H1 (cell line): ENCODE data around the gene MAN2A1. TPM values are rescaled to one million over a fixed set of nuclear protein-coding genes. Genes with fewer than 3 reads are reported as not detected.

Experiments
- CTCF ChIA-PET: fragments of 300-600 bp; sonication (Branson Sonifier 250); formaldehyde crosslinking; loops from one replicate; lab custom pipeline; 2021; ENCODE audit not compliant: partially characterized antibody; lab: Charles Lee
- POLR2A ChIA-PET: fragments of 300-600 bp; sonication (Branson Sonifier 250); formaldehyde crosslinking; loops from one replicate; lab custom pipeline; 2021; ENCODE audit warnings: inconsistent platforms; ENCODE audit not compliant: partially characterized antibody; lab: Charles Lee
- DNase-seq, 2 experiments: peaks; one replicate each; pipeline versions ENCODE4 v3.0.0 to v3.0.0-alpha.2; 2010 to 2022; ENCODE audit warnings: low spot score in 2 of 2, low read depth in 1 of 2, mixed read lengths in 1 of 2
- FAIRE-seq: peaks from 2 replicates; lab custom pipeline; 2011; peaks lifted over from hg19 to GRCh38; lab: Jason Lieb, UNC
- H2AFZ ChIP-seq: 2 replicates; pipeline ENCODE4 v1.8.1; 2012; ENCODE audit warnings: low read length, inconsistent platforms
- H2AK5ac ChIP-seq: 2 replicates; pipeline ENCODE4 v1.6.1; 2013; ENCODE audit warnings: low read depth, low read length
- H2BK120ac ChIP-seq: replicated peaks from 2 replicates; pipeline ENCODE3; 2013; ENCODE audit warnings: low read depth, low read length, inconsistent platforms
- H2BK12ac ChIP-seq: 2 replicates; pipeline ENCODE4 v1.6.1; 2013; ENCODE audit warnings: low read depth, low read length
- H2BK15ac ChIP-seq: 2 replicates; pipeline ENCODE4 v1.6.1; 2013; ENCODE audit warnings: low read length
- H2BK20ac ChIP-seq: 2 replicates; pipeline ENCODE4 v1.6.1; 2013; ENCODE audit warnings: low read length
- H2BK5ac ChIP-seq: 2 replicates; pipeline ENCODE4 v1.6.1; 2013; ENCODE audit warnings: low read depth, low read length
- H3K14ac ChIP-seq: 2 replicates; pipeline ENCODE4 v1.6.1; 2013; ENCODE audit warnings: inconsistent platforms; ENCODE audit not compliant: insufficient read length
- H3K18ac ChIP-seq: 2 replicates; pipeline ENCODE4 v1.6.1; 2013; ENCODE audit warnings: low read length; ENCODE audit errors: extremely low read depth
- H3K23ac ChIP-seq: 2 replicates; pipeline ENCODE4 v1.6.1; 2013; ENCODE audit warnings: inconsistent platforms; ENCODE audit not compliant: insufficient read length
- H3K23me2 ChIP-seq: 2 replicates; pipeline ENCODE4 v1.6.1; 2013; ENCODE audit warnings: low read depth, low read length
- H3K27ac ChIP-seq: 2 replicates; pipeline ENCODE4 v1.6.1; 2011; ENCODE audit warnings: low read depth, low read length, inconsistent platforms
- H3K27me3 ChIP-seq, 4 experiments: replicated peaks in 1 of 4; 1 replicate in 1 of 4; 2 replicates in 3 of 4; pipeline versions ENCODE4 v1.6.1 to v1.8.1; 2011 to 2013; ENCODE audit warnings: low read length in 3 of 4, mild to moderate bottlenecking in 3 of 4, inconsistent platforms in 2 of 4, mixed read lengths in 2 of 4, moderate library complexity in 1 of 4; ENCODE audit not compliant: control insufficient read depth in 3 of 4, insufficient read depth in 3 of 4; ENCODE audit errors: extremely low read depth in 1 of 4
- H3K36me3 ChIP-seq, 4 experiments: 2 replicates each; pipeline versions ENCODE4 v1.6.1 to v1.8.1; 2011 to 2013; ENCODE audit warnings: mild to moderate bottlenecking in 4 of 4, low read length in 3 of 4, moderate library complexity in 2 of 4, control low read depth in 1 of 4, inconsistent platforms in 1 of 4; ENCODE audit not compliant: insufficient read depth in 4 of 4, control insufficient read depth in 2 of 4
- H3K4ac ChIP-seq: replicated peaks from 2 replicates; pipeline ENCODE3; 2013; ENCODE audit warnings: low read length, low read depth, mixed read lengths, inconsistent platforms; ENCODE audit not compliant: insufficient read length
- H3K4me1 ChIP-seq, 4 experiments: replicated peaks in 1 of 4; 1 replicate in 1 of 4; 2 replicates in 3 of 4; pipeline versions ENCODE4 v1.6.1 to v1.8.1; 2011 to 2013; ENCODE audit warnings: low read length in 3 of 4, inconsistent platforms in 2 of 4, mixed read lengths in 1 of 4; ENCODE audit not compliant: insufficient read depth in 4 of 4, control insufficient read depth in 3 of 4
- H3K4me2 ChIP-seq, 2 experiments: 2 replicates each; pipeline versions ENCODE4 v1.6.1 to v1.8.1; 2011 to 2013; ENCODE audit warnings: low read depth in 2 of 2, low read length in 2 of 2, control low read depth in 1 of 2, inconsistent platforms in 1 of 2, mild to moderate bottlenecking in 1 of 2; ENCODE audit not compliant: insufficient read depth in 1 of 2
- H3K4me3 ChIP-seq, 4 experiments: fragments of 200-600, 300-600 bp in 1 of 4; sonication (generic), shearing (Covaris generic), sonication (Bioruptor Twin) in 1 of 4; 2 replicates each; pipeline versions ENCODE4 v1.5.1 to v1.8.1; 2011 to 2016; ENCODE audit warnings: low read length in 4 of 4, low read depth in 3 of 4, control low read depth in 2 of 4, inconsistent platforms in 2 of 4, mild to moderate bottlenecking in 2 of 4, mixed read lengths in 1 of 4, moderate library complexity in 1 of 4; ENCODE audit not compliant: insufficient read depth in 2 of 4; ENCODE audit errors: extremely low read depth in 1 of 4
- H3K56ac ChIP-seq: replicated peaks from 2 replicates; pipeline ENCODE3; 2013; ENCODE audit warnings: low read depth, mild to moderate bottlenecking, mixed read lengths, low read length, inconsistent platforms; ENCODE audit not compliant: insufficient read length
- H3K79me1 ChIP-seq: 2 replicates; pipeline ENCODE4 v1.6.1; 2013; ENCODE audit warnings: low read depth, low read length, control low read depth
- H3K79me2 ChIP-seq, 2 experiments: 2 replicates each; pipeline versions ENCODE4 v1.6.1 to v1.8.1; 2012 to 2013; ENCODE audit warnings: low read length in 2 of 2, mild to moderate bottlenecking in 2 of 2, inconsistent platforms in 1 of 2; ENCODE audit not compliant: insufficient read depth in 2 of 2, control insufficient read depth in 1 of 2
- H3K9ac ChIP-seq, 4 experiments: replicated peaks in 1 of 4; 1 replicate in 1 of 4; 2 replicates in 3 of 4; pipeline versions ENCODE4 v1.6.1 to v1.8.1; 2011 to 2013; ENCODE audit warnings: low read depth in 3 of 4, low read length in 3 of 4, control low read depth in 2 of 4, mild to moderate bottlenecking in 2 of 4, moderate library complexity in 2 of 4, inconsistent platforms in 1 of 4; ENCODE audit errors: extremely low read depth in 1 of 4
- H3K9me3 ChIP-seq, 2 experiments: 2 replicates each; pipeline versions ENCODE4 v1.6.1 to v1.8.1; 2012 to 2013; ENCODE audit warnings: mild to moderate bottlenecking in 2 of 2, moderate library complexity in 2 of 2, control low read depth in 1 of 2, inconsistent platforms in 1 of 2, low read depth in 1 of 2, low read length in 1 of 2, mixed read lengths in 1 of 2; ENCODE audit not compliant: insufficient read depth in 2 of 2
- H4K20me1 ChIP-seq, 2 experiments: replicated peaks in 1 of 2; 2 replicates each; pipeline versions ENCODE3 to v1.8.1; 2011 to 2013; ENCODE audit warnings: inconsistent platforms in 2 of 2, low read length in 2 of 2, mild to moderate bottlenecking in 1 of 2; ENCODE audit not compliant: insufficient read depth in 2 of 2, control insufficient read depth in 1 of 2
- H4K5ac ChIP-seq: 2 replicates; pipeline ENCODE4 v1.6.1; 2013; ENCODE audit warnings: low read length, low read depth, mixed read lengths, inconsistent platforms; ENCODE audit not compliant: insufficient read length
- H4K8ac ChIP-seq: 2 replicates; pipeline ENCODE4 v1.8.0; 2013; ENCODE audit warnings: mild to moderate bottlenecking, moderate library complexity, low read length, inconsistent platforms; ENCODE audit not compliant: insufficient read depth; ENCODE audit errors: extremely low read depth
- H4K91ac ChIP-seq: replicated peaks from 2 replicates; pipeline ENCODE3; 2013; ENCODE audit warnings: low read length, mixed read lengths, inconsistent platforms; ENCODE audit not compliant: insufficient read length
- CBX5 ChIP-seq: fragments of 300-800, 300-1000 bp; sonication (generic); IDR thresholded peaks from 2 replicates; pipeline ENCODE4 v1.7.1; 2016; ENCODE audit warnings: antibody characterized with exemption, low read length, low read depth
- CHD1 ChIP-seq: IDR thresholded peaks from 2 replicates; pipeline ENCODE4 v1.6.1; 2012; ENCODE audit warnings: low read depth, low read length, improper control_type of control experiment
- EGR1 ChIP-seq: IDR thresholded peaks from 2 replicates; pipeline ENCODE4 v1.6.1; 2011; ENCODE audit warnings: low read depth, low read length, borderline replicate concordance
- EP300 ChIP-seq, 2 experiments: IDR thresholded peaks; 1 replicate in 1 of 2; 2 replicates in 1 of 2; pipeline ENCODE4 v1.6.1; 2011 to 2012; ENCODE audit warnings: low read depth in 2 of 2, low read length in 2 of 2, mild to moderate bottlenecking in 2 of 2, borderline replicate concordance in 1 of 2, inconsistent platforms in 1 of 2, moderate library complexity in 1 of 2
- FOSL1 ChIP-seq: IDR thresholded peaks from 2 replicates; pipeline ENCODE4 v1.6.1; 2011; ENCODE audit warnings: mild to moderate bottlenecking, low read depth, low read length, moderate library complexity; ENCODE audit not compliant: insufficient read depth
- GABPA ChIP-seq: IDR thresholded peaks from 2 replicates; pipeline ENCODE4 v1.6.1; 2011; ENCODE audit warnings: mild to moderate bottlenecking, low read length, moderate library complexity, borderline replicate concordance; ENCODE audit not compliant: insufficient read depth
- HDAC2 ChIP-seq, 2 experiments: fragments of 300-600 bp in 1 of 2; sonication (generic) in 1 of 2; IDR thresholded peaks; 2 replicates each; pipeline ENCODE4 v1.6.1; 2011 to 2012; ENCODE audit warnings: low read depth in 2 of 2, low read length in 2 of 2, mild to moderate bottlenecking in 2 of 2, moderate library complexity in 2 of 2, borderline replicate concordance in 1 of 2, inconsistent platforms in 1 of 2
- NRF1 ChIP-seq: IDR thresholded peaks from 2 replicates; pipeline ENCODE4 v1.6.1; 2011; ENCODE audit warnings: mild to moderate bottlenecking, low read depth, low read length, improper control_type of control experiment
- POLR2A ChIP-seq, 2 experiments: IDR thresholded peaks; 1 replicate in 1 of 2; 2 replicates in 1 of 2; pipeline ENCODE4 v1.6.1; 2011; ENCODE audit warnings: low read depth in 2 of 2, low read length in 2 of 2, mild to moderate bottlenecking in 2 of 2; ENCODE audit errors: control extremely low read depth in 1 of 2
- SIX5 ChIP-seq: IDR thresholded peaks from 2 replicates; pipeline ENCODE4 v1.6.1; 2011; ENCODE audit warnings: mild to moderate bottlenecking, low read depth, low read length
- SP4 ChIP-seq: IDR thresholded peaks from 2 replicates; pipeline ENCODE4 v1.6.1; 2012; ENCODE audit warnings: low read length, inconsistent platforms
- SRF ChIP-seq: IDR thresholded peaks from 2 replicates; pipeline ENCODE4 v1.6.1; 2011; ENCODE audit warnings: mild to moderate bottlenecking, low read depth, low read length, moderate library complexity
- SUZ12 ChIP-seq: fragments of 200-600 bp; sonication (generic); IDR thresholded peaks from 2 replicates; pipeline ENCODE4 v1.6.1; 2012; ENCODE audit warnings: mild to moderate bottlenecking, inconsistent platforms, low read length, moderate library complexity, mixed read lengths
- TAF1 ChIP-seq: IDR thresholded peaks from 2 replicates; pipeline ENCODE4 v1.6.1; 2011; ENCODE audit warnings: mild to moderate bottlenecking, low read depth, low read length
- WGBS, 2 experiments: shearing (Covaris generic) in 1 of 2; methylation state at CpG; one replicate each; pipeline versions ENCODE4 v1.1.6 to v1.1.7; 2013 to 2015; ENCODE audit warnings: low lambda C conversion rate in 2 of 2, mixed read lengths in 2 of 2, inconsistent platforms in 1 of 2, low coverage in 1 of 2, missing lambda C conversion rate in 1 of 2; ENCODE audit not compliant: insufficient replicate concordance in 2 of 2, insufficient coverage in 1 of 2, insufficient read length in 1 of 2; ENCODE audit errors: extremely low coverage in 1 of 2, missing lambda C conversion rate in 1 of 2; 5-methylcytosine and 5-hydroxymethylcytosine counted together
- polyA plus RNA-seq, 7 experiments: library from polyadenylated mRNA; depleted of rRNA in 3 of 7; stranded (reverse) in 5 of 7; unstranded in 2 of 7; fragments of >200 nt in 5 of 7; fragments of 200-250 nt in 2 of 7; gene quantifications; 1 replicate in 5 of 7; 2 replicates in 1 of 7; 4 replicates in 1 of 7; pipeline versions ENCODE4 v1.2.1 to v1.2.3, GENCODE V29; 2011 to 2013; ENCODE audit warnings: missing spikeins in 2 of 7, mixed read lengths in 2 of 7
- total RNA-seq: library from RNA; stranded (reverse); fragmentation: NEBNext Ultra II Directional; extraction: Animal tissue kit (Norgen Biotek cat#: 25700); gene quantifications from 2 replicates; pipeline ENCODE4 v1.2.1, GENCODE V29; 2021
- TF ChIP-seq, protein P1 (sequence below): IDR thresholded peaks from 2 replicates; pipeline ENCODE4 v1.6.1; 2011; ENCODE audit warnings: low read depth, mild to moderate bottlenecking, low read length; ENCODE audit not compliant: insufficient read depth

The MAN2A1 gene
- total and polyA plus RNA-seq, 2 of the 8 experiments (the other 6 are each of a cell fraction or from before 2014, with no cell fraction given), result 29.1 to 102 TPM

GRCh38 chr5:109753279-109753678, 63.6 kb downstream of the MAN2A1 start:
- no peaks in the 10 kb centered on the region for H3K27me3 ChIP-seq
- H4K91ac ChIP-seq, result no peak overlapping the region
- no peak overlapping the region for H3K23ac ChIP-seq
- H2BK120ac ChIP-seq, result no peak overlapping the region
- no peak overlapping the region for H4K5ac ChIP-seq
- H3K9me3 ChIP-seq, result no peaks in the 10 kb centered on the region
- H2BK20ac ChIP-seq, result no peak overlapping the region
- no peak overlapping the region for H2BK5ac ChIP-seq
- H3K79me2 ChIP-seq, result peaks cover 3 to 77% of the 10 kb centered on the region in 2 experiments; a peak in 3 of 4 replicates
- no peak overlapping the region for H3K18ac ChIP-seq
- H3K4me1 ChIP-seq, result no peaks in the 10 kb centered on the region
- peaks cover 3 to 16% (median 9%) of the 10 kb centered on the region in 4 experiments; a peak in 6 of 8 replicates for H3K36me3 ChIP-seq
- H3K56ac ChIP-seq, result no peak overlapping the region
- H2AFZ ChIP-seq, result no peak overlapping the region
- peaks cover 0 to 1% of the 10 kb centered on the region in 2 experiments for H4K20me1 ChIP-seq
- H4K8ac ChIP-seq, result no peak overlapping the region
- H3K4me3 ChIP-seq, result no peak overlapping the region
- 94% methylated on average over 3 of the region's 3 CpGs; no CpG with 5 or more reads in 1 of the 2 experiments for WGBS, 2 experiments
- no peaks in the 10 kb centered on the region for H3K79me1 ChIP-seq
- no peak overlapping the region for H3K9ac ChIP-seq
- FAIRE-seq (no peak), DNase-seq (no peak)
- no peak overlapping the region for H3K4ac ChIP-seq
- H2BK15ac ChIP-seq, result no peak overlapping the region
- H3K23me2 ChIP-seq, result no peaks in the 10 kb centered on the region
- H2BK12ac ChIP-seq, result no peak overlapping the region
- CTCF ChIA-PET, result no interaction called here
- no peak overlapping the region for H3K4me2 ChIP-seq
- POLR2A ChIA-PET, result no interaction called here
- no peak overlapping the region for H3K27ac ChIP-seq
- H2AK5ac ChIP-seq, result no peak overlapping the region
- H3K14ac ChIP-seq, result no peak overlapping the region
- no peak for TF ChIP-seq SRF
- TF ChIP-seq SUZ12, result no peak
- TF ChIP-seq SIX5, result no peak
- TF ChIP-seq CBX5, result no peak
- no peak for TF ChIP-seq NRF1
- TF ChIP-seq EP300 (IDR thresholded peaks at IDR 0.05; ENCODE audit: borderline replicate concordance in 1 of 2, low read depth in 2 of 2, low read length in 2 of 2), result no peak
- no peak for TF ChIP-seq POLR2A (IDR thresholded peaks at IDR 0.05; ENCODE audit: control extremely low read depth in 1 of 2, low read depth in 2 of 2, low read length in 2 of 2)
- TF ChIP-seq FOSL1, result no peak
- no peak for TF ChIP-seq TAF1
- TF ChIP-seq, protein P1, sequence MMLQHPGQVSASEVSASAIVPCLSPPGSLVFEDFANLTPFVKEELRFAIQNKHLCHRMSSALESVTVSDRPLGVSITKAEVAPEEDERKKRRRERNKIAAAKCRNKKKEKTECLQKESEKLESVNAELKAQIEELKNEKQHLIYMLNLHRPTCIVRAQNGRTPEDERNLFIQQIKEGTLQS, result no peak
- TF ChIP-seq CHD1, result no peak
- TF ChIP-seq EGR1, result no peak
- TF ChIP-seq SP4, result no peak
- TF ChIP-seq GABPA, result no peak
- TF ChIP-seq HDAC2 (IDR thresholded peaks at IDR 0.05; ENCODE audit: borderline replicate concordance in 1 of 2, low read depth in 2 of 2, low read length in 2 of 2), result no peak
